ENCODE data around the gene LRRC7. TPM values are rescaled to one million over a fixed set of nuclear protein-coding genes. Genes with fewer than 3 reads are reported as not detected.

The LRRC7 gene
- total RNA-seq, 1 experiment from 2014 or later, result not detected

DNA sequence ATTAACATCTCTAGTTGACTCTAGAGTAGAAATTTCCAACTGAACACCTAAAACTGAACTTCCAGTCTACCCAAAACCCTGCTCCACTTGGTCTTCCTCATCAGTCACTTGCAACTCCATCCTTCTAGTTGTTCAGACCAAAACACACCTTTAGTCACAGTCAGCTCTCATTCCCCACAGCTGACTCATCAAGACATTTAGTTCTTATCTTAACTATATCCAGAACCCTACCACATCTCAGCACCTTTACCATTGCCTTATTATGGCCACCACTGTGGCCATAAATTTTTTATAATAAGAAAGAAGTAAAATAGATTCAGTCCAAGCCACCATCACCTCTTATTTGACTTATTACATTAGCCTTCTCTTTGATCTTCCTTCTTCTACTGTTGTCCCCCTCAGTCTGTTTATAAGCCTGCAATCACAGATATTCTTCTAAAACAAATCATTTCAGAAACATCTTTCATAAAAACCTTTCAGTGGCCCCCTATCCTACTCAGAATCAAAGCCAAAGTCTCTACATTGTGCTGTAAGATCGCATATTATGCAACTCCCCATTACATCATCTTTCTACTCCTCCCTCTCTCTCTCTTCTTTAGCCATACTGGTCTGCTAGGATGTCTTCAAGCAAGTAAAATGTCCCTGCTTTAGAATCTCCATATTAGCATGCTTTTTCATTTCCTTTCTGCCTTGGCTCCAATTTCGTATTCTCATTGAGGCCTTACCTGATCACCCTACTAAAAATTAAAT is 361.8 kb downstream of the LRRC7 start:
- H3K9me3 ChIP-seq (ENCODE audit: control insufficient read depth, insufficient read depth, low read depth, low read length), result no peaks in the 10 kb centered on the region
- ATAC-seq (no peak), DNase-seq (ENCODE audit: low read depth, low spot score) (no peak)
- POLR2A ChIA-PET, result no interaction called here
- CTCF ChIA-PET, result no interaction called here
- intact Hi-C loops (cut with micrococcal nuclease; ENCODE audit: unreplicated experiment) (no loop called here), in situ Hi-C loops (cut with HindIII; ENCODE audit: low pct_unique_long_range_greater_than_20kb, low sequenced_read_pairs) (no loop called here)
- TF ChIP-seq, protein P1, sequence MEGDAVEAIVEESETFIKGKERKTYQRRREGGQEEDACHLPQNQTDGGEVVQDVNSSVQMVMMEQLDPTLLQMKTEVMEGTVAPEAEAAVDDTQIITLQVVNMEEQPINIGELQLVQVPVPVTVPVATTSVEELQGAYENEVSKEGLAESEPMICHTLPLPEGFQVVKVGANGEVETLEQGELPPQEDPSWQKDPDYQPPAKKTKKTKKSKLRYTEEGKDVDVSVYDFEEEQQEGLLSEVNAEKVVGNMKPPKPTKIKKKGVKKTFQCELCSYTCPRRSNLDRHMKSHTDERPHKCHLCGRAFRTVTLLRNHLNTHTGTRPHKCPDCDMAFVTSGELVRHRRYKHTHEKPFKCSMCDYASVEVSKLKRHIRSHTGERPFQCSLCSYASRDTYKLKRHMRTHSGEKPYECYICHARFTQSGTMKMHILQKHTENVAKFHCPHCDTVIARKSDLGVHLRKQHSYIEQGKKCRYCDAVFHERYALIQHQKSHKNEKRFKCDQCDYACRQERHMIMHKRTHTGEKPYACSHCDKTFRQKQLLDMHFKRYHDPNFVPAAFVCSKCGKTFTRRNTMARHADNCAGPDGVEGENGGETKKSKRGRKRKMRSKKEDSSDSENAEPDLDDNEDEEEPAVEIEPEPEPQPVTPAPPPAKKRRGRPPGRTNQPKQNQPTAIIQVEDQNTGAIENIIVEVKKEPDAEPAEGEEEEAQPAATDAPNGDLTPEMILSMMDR (IDR thresholded peaks at IDR 0.05), result no peak
- TF ChIP-seq TCF7L2 (IDR thresholded peaks at IDR 0.05; ENCODE audit: low read depth, low read length), result no peak
- TF ChIP-seq, protein P2, sequence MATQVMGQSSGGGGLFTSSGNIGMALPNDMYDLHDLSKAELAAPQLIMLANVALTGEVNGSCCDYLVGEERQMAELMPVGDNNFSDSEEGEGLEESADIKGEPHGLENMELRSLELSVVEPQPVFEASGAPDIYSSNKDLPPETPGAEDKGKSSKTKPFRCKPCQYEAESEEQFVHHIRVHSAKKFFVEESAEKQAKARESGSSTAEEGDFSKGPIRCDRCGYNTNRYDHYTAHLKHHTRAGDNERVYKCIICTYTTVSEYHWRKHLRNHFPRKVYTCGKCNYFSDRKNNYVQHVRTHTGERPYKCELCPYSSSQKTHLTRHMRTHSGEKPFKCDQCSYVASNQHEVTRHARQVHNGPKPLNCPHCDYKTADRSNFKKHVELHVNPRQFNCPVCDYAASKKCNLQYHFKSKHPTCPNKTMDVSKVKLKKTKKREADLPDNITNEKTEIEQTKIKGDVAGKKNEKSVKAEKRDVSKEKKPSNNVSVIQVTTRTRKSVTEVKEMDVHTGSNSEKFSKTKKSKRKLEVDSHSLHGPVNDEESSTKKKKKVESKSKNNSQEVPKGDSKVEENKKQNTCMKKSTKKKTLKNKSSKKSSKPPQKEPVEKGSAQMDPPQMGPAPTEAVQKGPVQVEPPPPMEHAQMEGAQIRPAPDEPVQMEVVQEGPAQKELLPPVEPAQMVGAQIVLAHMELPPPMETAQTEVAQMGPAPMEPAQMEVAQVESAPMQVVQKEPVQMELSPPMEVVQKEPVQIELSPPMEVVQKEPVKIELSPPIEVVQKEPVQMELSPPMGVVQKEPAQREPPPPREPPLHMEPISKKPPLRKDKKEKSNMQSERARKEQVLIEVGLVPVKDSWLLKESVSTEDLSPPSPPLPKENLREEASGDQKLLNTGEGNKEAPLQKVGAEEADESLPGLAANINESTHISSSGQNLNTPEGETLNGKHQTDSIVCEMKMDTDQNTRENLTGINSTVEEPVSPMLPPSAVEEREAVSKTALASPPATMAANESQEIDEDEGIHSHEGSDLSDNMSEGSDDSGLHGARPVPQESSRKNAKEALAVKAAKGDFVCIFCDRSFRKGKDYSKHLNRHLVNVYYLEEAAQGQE (IDR thresholded peaks at IDR 0.05; ENCODE audit: insufficient read depth in 1 of 2, low read depth in 2 of 2, low read length in 1 of 2), result no peak
- no peak for TF ChIP-seq POLR2AphosphoS5 (IDR thresholded peaks at IDR 0.05; ENCODE audit: low read depth, low read length)
- no peak for TF ChIP-seq SIN3A (IDR thresholded peaks at IDR 0.05; ENCODE audit: borderline replicate concordance, insufficient read depth, low read depth, low read length)
- no peaks in the 10 kb centered on the region for H3K36me3 ChIP-seq (ENCODE audit: control insufficient read depth, insufficient read depth, low read length)
- no TSS peak for BruUV-seq (replicated peaks)
- no peak overlapping the region for H3K27ac ChIP-seq (ENCODE audit: low read length)
- no peaks in the 10 kb centered on the region for H3K27me3 ChIP-seq (ENCODE audit: control insufficient read depth, insufficient read depth, low read length)
- H3K4me3 ChIP-seq (ENCODE audit: low read depth in 2 of 2, low read length in 2 of 2), result no peak overlapping the region
- H3K4me1 ChIP-seq (ENCODE audit: control insufficient read depth, insufficient read depth, low read length), result no peaks in the 10 kb centered on the region

DNA sequence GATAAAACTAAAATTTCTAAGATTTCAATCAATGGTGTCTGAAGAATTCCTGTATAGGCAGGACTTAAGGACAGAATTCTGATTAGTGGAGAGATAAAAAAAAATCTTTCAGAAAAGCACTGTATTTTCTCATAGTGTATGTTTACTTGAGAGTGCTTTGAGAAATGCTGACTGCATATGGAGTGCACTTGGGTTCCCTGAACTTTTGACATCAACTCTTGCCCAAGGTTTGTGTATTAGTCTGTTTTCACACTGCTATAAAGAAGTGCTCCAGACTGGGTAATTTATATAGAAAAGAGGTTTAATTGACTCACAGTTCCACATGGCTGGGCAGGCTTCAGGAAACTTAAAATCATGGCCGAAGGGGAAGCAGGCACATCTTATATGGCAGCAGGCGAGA is 362.7 kb downstream of the LRRC7 start:
- DNase-seq (ENCODE audit: low read depth, low spot score), result no peak
- intact Hi-C loops (cut with micrococcal nuclease; ENCODE audit: unreplicated experiment), result no loop called here
- Histone ChIP-seq H3K27me3 (ENCODE audit: control insufficient read depth, insufficient read depth, low read length) (no peaks in the 10 kb centered on the region), H3K36me3 (ENCODE audit: control insufficient read depth, insufficient read depth, low read length) (no peaks in the 10 kb centered on the region), H3K4me3 (ENCODE audit: low read depth in 2 of 2, low read length in 2 of 2) (no peak overlapping the region), H3K27ac (ENCODE audit: low read length) (no peak overlapping the region), H3K9me3 (ENCODE audit: control insufficient read depth, insufficient read depth, low read depth, low read length) (no peaks in the 10 kb centered on the region), H3K4me1 (ENCODE audit: control insufficient read depth, insufficient read depth, low read length) (no peaks in the 10 kb centered on the region)
- no peak for ATAC-seq
- BruUV-seq (replicated peaks), result no TSS peak
- POLR2A ChIA-PET, result no interaction called here
- CTCF ChIA-PET, result no interaction called here
- TF ChIP-seq, protein P2 (IDR thresholded peaks at IDR 0.05; ENCODE audit: insufficient read depth in 1 of 2, low read depth in 2 of 2, low read length in 1 of 2), result no peak
- TF ChIP-seq, protein P1 (IDR thresholded peaks at IDR 0.05), result no peak
- TF ChIP-seq TCF7L2 (IDR thresholded peaks at IDR 0.05; ENCODE audit: low read depth, low read length), result no peak
- no peak for TF ChIP-seq SIN3A (IDR thresholded peaks at IDR 0.05; ENCODE audit: borderline replicate concordance, insufficient read depth, low read depth, low read length)
- no peak for TF ChIP-seq POLR2AphosphoS5 (IDR thresholded peaks at IDR 0.05; ENCODE audit: low read depth, low read length)
- in situ Hi-C loops (cut with HindIII; ENCODE audit: low pct_unique_long_range_greater_than_20kb, low sequenced_read_pairs), result no loop called here

All from Panc1 (cell line).